AG04449 (cell line): ENCODE data around the gene PROSER2.

Experiments used
- CTCF ChIA-PET: fragments of 350-600 bp; formaldehyde crosslinking; extraction: SDS; loops from one replicate; lab custom pipeline; 2021; ENCODE audit warnings: antibody characterized with exemption; lab: Yijun Ruan, JAX
- POLR2A ChIA-PET: fragments of 400-600, 350-600 bp; formaldehyde crosslinking; extraction: SDS; loops from one replicate; lab custom pipeline; 2020; ENCODE audit warnings: antibody characterized with exemption, inconsistent platforms; lab: Yijun Ruan, JAX
- DNase-seq: peaks from one replicate; pipeline ENCODE4 v3.0.0-alpha.2; 2010; ENCODE audit warnings: low read depth, low spot score
- H3K4me3 ChIP-seq: 2 replicates; pipeline ENCODE4 v1.5.1; 2011; ENCODE audit warnings: low read depth, mild to moderate bottlenecking, control low read depth, low read length
- CTCF ChIP-seq: IDR thresholded peaks from one replicate; pipeline ENCODE4 v1.5.1; 2011; ENCODE audit warnings: mild to moderate bottlenecking, moderate library complexity, low read length, control low read depth, inconsistent platforms; ENCODE audit not compliant: insufficient read depth; ENCODE audit errors: missing control alignments

Gene PROSER2

GRCh38 chr10:11823122-11823988, at the start of gene PROSER2:
Gene PROSER2, plus strand, starts transcription at chr10:11823356. Its CDS starts 28,722 bp downstream, at chr10:11852078.
- DNase-seq = no peak
- no peak for TF ChIP-seq CTCF
- POLR2A ChIA-PET = no interaction called here
- peak within 1 kb of the TSS; percentile 63 for H3K4me3 ChIP-seq
- CTCF ChIA-PET = interaction anchor here (0.9 to 2.4 kb wide), 3 partner anchors 10 to 15 kb away, joined by 3 to 10 read pairs (median 3); no protein-coding TSS in a partner anchor

GRCh38 chr10:11773761-11774441, 49.3 kb upstream of the PROSER2 start:
- CTCF ChIA-PET = interaction anchor here (0.8 to 1.7 kb wide), 4 partner anchors 9 to 258 kb away, joined by 3 to 19 read pairs (median 4); no protein-coding TSS in a partner anchor
- POLR2A ChIA-PET = no interaction called here
- no peak for TF ChIP-seq CTCF
- no peak for DNase-seq
- no peak overlapping the region for H3K4me3 ChIP-seq

GRCh38 chr10:11775412-11775811, 47.7 kb upstream of the PROSER2 start:
- POLR2A ChIA-PET = no interaction called here
- H3K4me3 ChIP-seq = no peak overlapping the region
- CTCF ChIA-PET = no interaction called here
- no peak for DNase-seq
- TF ChIP-seq CTCF = no peak

GRCh38 chr10:11776080-11776479, 47.1 kb upstream of the PROSER2 start:
- ChIA-PET CTCF (no interaction called here), POLR2A (no interaction called here)
- no peak for DNase-seq

GRCh38 chr10:11781114-11781513, 42.0 kb upstream of the PROSER2 start:
- DNase-seq = no peak
- POLR2A ChIA-PET = no interaction called here
- H3K4me3 ChIP-seq = no peak overlapping the region
- no peak for TF ChIP-seq CTCF
- CTCF ChIA-PET = interaction anchor here (1.2 to 6.2 kb wide), 7 partner anchors 7 to 204 kb away, joined by 4 to 94 read pairs (median 19); no protein-coding TSS in a partner anchor

More at GRCh38 chr10:11776080-11776479, 47.1 kb upstream of the PROSER2 start:
- no peak overlapping the region for H3K4me3 ChIP-seq
- TF ChIP-seq CTCF = no peak
